Measurements from ENCODE around the gene ZNF318.

ZNF318 gene

GRCh38 chr6:43286980-43287716 lies 82.3 kb downstream of the ZNF318 start:
- Histone ChIP-seq H3K27me3 (peaks cover 0 to 44% of the 10 kb centered on the region in 2 donors), H3K27ac (no peak overlapping the region), H3K4me3 (no peak overlapping the region), H3K9me3 (no peaks in the 10 kb centered on the region), H3K4me1 (peaks cover 0 to 8% (median 0%) of the 10 kb centered on the region in 4 donors), H3K36me3 (no peaks in the 10 kb centered on the region)
- no peak for TF ChIP-seq CTCF (IDR thresholded peaks at IDR 0.05)
- DNase-seq, result no peak
- intact Hi-C loops (cut with DNase I; ENCODE audit: low total_unique reads), result no loop called here

GRCh38 chr6:43286456-43286979 lies 82.9 kb downstream of the ZNF318 start:
- Histone ChIP-seq H3K36me3 (no peaks in the 10 kb centered on the region), H3K9me3 (no peaks in the 10 kb centered on the region), H3K4me1 (peaks cover 0 to 8% (median 0%) of the 10 kb centered on the region in 4 donors), H3K27ac (no peak overlapping the region), H3K4me3 (no peak overlapping the region), H3K27me3 (peaks cover 0 to 44% of the 10 kb centered on the region in 2 donors)
- intact Hi-C loops (cut with DNase I; ENCODE audit: low total_unique reads), result no loop called here
- no peak for TF ChIP-seq CTCF (IDR thresholded peaks at IDR 0.05)
- no peak for DNase-seq

All from tibial artery (tissue), 4 donors.